HL-60/S4 treated with retinoic acid at 250 ng/mL for 4 days and 3 days (cell line): ENCODE data around the gene COPG2.
"Not testable (repeated sequence)": the region's sequence is repeated elsewhere in the genome, so short reads cannot be mapped to it uniquely, and the experiment has no call there.

Source experiments
- in situ Hi-C: fragments of 300-500 bp; cut with MboI; formaldehyde crosslinking; loops from 2 replicates; pipeline ENCODE4 v1.7.0; 2022; ENCODE audit warnings: low sequenced_read_pairs

COPG2 gene, protein sequence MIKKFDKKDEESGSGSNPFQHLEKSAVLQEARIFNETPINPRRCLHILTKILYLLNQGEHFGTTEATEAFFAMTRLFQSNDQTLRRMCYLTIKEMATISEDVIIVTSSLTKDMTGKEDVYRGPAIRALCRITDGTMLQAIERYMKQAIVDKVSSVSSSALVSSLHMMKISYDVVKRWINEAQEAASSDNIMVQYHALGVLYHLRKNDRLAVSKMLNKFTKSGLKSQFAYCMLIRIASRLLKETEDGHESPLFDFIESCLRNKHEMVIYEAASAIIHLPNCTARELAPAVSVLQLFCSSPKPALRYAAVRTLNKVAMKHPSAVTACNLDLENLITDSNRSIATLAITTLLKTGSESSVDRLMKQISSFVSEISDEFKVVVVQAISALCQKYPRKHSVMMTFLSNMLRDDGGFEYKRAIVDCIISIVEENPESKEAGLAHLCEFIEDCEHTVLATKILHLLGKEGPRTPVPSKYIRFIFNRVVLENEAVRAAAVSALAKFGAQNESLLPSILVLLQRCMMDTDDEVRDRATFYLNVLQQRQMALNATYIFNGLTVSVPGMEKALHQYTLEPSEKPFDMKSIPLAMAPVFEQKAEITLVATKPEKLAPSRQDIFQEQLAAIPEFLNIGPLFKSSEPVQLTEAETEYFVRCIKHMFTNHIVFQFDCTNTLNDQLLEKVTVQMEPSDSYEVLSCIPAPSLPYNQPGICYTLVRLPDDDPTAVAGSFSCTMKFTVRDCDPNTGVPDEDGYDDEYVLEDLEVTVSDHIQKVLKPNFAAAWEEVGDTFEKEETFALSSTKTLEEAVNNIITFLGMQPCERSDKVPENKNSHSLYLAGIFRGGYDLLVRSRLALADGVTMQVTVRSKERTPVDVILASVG

DNA sequence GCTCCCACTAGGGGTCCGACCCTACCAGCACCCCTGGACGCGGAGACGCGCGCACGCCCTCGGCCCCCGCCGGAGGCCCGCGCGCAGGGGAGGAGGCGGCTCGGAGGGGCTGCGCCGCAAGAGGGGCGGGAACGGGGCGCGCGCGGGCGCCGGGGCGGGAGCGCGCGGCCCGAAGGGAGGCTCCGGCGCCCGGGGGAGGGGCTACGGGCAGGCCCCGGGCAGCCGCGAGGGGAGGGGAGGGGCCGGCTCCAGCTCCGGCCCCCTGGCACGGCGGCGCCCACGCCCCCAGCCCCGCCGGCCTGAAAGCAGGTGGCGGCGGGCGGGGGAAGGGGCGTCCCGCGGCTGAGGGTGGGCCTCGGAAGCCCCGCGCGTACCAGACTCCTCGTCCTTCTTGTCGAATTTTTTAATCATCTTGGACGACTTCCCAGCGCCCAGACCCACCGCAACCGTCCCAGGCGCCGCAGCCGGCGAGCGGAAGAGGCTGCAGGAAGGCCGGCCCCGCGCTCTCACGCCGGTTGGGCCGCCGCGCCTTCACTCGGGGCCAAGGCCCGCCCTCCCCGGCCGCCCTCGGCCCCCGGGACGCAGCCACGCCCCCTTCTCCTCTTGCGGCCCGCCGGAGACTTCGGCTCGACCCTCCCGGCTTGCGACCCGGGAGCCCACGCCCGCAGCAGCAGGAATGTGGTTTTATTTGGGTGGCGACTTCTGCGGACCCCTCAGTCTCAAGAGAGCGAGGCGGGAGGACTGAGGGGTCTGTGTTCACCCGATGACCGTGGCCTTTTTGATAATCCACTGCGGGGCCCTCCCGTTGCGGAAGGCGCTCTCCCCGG is at the start of gene COPG2:
TSS of gene COPG2 (minus strand) at position 491 of the 827 bp plus-strand sequence. CDS start at position 411, 80 bp downstream.
- in situ Hi-C loops, result no loop called here

DNA sequence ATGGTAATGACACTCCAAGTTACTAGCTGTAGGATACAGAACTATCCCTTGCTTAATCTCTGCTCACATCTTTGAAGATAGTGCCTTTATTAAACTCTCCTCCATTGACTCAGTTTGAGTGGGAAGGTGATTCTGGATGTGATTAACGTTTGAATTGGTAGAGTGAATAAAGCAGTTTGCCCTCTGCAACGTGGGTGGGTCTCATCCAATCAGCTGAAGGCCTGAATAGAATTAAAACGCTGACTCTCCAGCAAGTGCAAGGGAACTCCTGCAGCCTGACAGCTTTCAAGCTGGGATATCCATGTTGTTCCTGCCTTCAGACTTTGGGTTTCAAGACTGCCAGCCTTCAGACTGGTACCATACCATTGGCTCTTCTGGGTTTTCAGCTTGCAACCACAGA is 43.9 kb upstream of the COPG2 start:
- in situ Hi-C loops, result no loop called here

DNA sequence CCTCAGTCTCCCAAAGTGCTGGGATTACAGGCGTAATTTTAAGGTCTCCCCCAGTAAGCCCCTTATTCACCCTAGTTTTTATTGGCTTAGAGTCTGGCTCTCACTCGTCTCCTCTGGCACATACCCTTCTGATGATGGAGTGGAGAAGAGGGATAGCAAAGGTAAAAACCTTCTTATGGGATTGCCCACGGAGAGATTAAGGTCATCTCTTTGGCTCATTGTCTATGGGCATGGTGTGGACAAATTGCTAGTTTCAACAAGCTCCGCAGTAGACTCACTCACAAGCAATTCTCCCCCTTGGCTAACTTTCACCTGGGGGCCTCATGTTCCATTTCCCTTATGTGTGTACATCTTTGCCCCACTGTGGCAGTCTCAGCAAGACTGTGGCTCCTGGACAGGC is 40.2 kb upstream of the COPG2 start:
- in situ Hi-C loops, result no loop called here

DNA sequence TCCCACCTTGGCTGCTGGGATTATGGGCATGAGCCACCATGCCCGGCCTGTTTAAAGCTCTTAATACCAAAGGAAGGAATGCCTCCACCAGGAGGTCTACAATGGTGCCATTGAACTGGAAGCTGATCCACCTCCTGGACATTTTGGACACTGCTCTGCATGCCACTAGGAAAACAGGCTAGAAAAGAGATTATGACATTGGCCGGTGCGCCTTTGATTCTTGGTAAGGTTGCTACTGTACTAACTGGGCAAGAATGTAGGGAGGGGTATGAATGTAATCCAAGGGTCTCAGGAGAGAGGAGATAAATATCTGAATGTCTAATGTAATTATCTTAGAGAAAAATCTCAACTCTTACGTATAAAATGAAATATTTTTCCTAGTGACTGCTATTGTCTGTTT is 39.5 kb upstream of the COPG2 start:
- in situ Hi-C loops, result no loop called here

DNA sequence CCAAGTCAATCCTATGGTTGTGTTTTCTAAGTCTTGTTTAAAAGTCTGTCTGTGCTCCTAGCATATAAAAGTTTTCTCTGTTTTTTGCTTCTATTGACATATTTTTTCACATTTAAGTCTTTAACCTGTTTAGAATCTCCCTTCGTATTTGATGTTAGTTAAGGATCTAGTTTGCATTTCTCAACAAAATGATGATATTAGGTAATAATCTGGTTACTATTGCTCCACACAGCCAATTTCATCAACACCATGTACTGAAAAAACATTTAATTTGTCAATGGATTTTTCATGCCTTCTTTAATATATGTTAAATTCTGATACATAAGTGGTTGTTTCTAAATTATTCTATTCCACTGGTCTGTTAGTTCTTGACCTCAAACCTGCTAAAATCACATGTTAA is 35.3 kb upstream of the COPG2 start:
- in situ Hi-C loops, result no loop called here

DNA sequence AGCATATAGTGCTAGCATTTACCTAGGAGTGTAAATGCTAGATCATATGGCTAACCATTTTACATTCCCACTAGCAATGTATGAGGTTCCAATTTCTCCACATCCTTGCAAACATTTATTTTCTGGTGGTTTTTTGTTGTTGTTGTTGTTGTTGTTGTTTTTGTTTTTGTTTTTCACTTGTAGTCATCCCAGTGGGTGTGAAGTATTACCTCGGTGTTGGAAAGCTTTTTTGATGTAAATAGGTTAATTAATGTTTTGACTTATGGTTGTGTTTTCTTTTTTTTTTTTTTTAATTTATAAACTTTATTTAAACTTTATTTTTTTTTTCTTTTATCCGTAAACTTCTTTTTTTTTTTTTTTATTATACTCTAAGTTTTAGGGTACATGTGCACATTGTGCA is 33.1 kb upstream of the COPG2 start:
- in situ Hi-C loops, result no loop called here

DNA sequence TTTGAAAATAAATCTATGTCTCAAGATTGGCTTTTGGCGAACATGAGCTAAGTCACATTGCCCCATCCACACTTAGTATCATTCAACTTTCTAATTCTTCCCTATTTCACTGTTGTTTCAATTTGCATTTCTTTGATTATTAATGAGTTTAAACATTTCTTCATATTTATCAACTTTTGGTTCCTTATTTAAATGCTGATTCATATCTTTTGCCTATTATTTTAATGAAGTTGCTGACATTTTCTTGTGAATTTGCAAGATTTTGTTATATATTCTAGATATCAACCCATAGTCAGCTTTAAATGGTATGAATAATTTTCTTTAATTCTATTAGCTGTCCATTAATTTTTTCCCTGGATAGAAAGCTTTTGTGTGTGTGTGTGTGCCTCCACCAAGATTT is 32.2 kb upstream of the COPG2 start:
- in situ Hi-C loops, result no loop called here

DNA sequence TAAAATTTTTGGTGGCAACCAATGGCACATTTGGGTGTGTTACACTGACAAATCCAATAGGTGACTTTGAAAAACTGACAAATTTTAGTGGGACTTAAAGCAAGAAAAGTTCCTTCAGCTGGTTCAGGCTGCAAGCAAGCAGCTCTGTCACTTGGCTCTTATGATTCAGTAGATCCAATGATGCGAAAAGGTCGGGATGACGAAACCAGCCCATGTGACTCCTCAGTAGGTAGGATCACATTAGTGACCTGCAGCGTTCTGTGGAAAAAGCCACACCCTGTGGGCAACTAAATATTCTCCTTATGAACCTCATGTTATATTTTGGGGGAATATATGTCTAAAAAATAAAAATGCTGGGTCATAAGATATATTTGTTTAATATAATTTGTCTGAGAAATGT is 31.1 kb upstream of the COPG2 start:
- in situ Hi-C loops, result no loop called here

DNA sequence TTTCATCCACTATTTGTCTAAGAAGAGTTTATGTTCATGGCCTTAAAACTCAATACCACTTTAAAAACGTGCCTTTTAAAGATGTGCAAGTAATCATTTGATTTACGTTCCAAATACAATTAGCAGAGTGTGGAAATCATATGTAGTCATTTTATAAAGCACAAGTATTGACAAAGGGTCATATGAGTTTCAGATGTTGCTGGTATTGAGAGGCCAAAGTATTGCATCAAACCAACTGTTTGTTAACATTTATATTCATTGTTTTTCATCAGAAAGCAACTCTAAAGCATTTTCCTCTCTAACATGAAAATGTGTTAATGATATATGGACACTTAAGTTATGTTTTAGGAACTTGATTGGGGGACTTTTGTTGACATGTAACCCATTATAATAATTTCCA is 29.3 kb upstream of the COPG2 start:
- in situ Hi-C loops, result no loop called here

DNA sequence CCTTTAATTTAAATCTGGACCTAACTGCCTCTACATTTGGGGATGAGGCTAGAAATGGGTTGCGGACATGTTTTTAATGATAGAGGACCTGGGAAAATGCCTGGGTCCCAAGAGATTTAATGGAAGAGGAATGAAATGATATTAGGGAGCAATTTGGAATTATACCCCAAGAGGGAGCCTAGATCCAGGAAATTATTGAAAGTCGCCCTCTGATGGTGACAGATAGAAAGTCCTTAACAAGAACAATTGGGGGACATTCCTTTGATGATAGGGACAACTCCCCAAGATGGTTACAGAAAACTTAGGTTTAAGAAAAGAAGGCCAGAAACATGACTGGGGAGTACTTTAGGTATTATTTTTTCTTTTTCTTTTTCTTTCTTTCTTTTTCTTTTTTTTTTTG is 27.3 kb upstream of the COPG2 start:
- in situ Hi-C loops, result no loop called here

DNA sequence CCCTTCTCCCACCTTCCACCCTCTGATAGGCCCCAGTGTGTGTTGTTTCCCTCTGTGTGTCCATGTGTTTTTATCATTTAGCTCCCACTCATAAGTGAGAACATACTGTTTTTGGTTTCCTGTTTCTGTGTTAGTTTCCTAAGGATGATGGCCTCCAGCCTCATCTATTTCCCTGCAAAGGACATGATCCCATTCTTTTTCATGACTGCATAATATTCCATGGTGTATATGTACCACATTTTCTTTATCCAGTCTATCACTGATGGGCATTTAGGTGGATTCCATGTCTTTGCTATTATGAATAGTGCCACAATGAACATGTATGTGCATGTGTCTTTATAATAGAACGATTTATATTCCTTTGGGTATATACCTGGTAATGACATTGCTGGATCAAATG is 23.8 kb upstream of the COPG2 start:
- in situ Hi-C loops, result not testable (repeated sequence)

DNA sequence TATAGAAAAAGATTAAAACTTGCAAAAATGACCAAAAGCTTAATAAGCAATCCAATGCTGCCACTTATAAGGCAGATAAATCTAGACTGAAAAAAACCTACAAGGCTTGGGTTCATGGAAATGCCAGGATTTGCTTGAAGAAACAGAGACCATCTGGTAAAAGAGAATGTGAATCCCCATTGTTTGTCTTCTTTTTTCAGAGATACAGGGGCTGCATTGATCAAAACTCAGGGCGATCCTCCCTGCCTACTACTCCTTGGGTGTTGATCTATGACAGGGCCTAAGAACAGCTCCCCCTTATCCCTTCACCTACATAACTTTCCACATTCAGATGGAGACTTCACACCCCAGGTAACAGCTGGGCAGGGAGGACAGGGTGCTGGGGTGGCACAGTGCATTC is 21.1 kb upstream of the COPG2 start:
- in situ Hi-C loops, result no loop called here

DNA sequence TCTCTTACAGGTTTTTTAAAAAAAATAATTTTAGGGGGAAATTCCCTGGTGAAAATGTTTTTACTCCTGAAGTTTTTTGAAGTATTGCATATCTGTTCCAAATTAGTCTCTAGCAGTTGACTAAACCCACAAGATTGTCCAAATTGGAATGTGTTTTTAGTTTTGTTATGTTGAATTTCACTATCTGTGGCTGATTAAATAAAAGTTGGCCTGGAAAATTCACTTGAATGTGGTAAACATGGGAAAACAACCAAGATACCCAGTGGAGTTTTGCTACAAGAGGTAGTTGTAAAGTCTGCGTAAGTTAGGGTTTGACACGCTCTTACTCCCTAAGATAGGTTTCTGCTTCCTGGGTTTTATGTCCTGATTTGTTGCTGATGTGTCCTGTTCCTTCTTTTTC is 14.5 kb upstream of the COPG2 start:
- in situ Hi-C loops, result no loop called here

DNA sequence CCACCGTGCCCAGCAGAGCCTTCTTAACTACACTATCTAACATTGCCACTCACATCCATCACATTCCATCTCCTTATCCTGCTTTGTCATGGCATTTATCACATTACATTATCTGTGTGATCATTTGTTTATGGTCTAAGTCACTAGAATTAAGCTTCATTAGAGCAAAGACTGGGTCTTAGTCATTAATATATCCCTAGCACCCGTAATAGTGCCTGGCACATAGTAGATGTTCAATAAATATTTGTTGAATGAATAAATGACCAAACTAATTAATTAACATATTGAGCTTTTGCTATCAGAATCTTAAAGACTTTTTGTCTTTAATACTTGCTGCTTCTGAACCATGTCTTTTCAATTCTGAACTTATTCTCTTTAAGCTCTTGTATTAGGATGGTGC is 5.9 kb upstream of the COPG2 start:
- in situ Hi-C loops, result no loop called here

DNA sequence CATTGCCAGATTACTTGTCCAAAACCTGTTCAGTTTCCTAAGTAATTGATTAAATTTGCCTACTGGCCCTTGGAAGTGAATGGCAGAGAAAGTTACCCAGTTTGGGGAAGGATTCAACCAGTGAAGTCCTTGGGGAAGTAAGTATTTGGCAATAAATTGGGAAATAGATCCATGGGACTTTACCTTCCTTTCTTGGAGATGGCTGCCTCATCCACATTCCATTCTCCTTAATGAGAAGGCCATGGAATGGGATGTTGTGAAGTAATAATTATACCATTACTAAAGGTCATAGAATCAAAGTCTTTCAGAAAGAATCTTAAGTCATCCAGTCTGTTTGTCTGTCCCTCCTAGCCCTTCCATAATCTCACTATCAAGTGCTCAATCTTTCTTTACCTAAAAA is 4.5 kb upstream of the COPG2 start:
- in situ Hi-C loops, result no loop called here

DNA sequence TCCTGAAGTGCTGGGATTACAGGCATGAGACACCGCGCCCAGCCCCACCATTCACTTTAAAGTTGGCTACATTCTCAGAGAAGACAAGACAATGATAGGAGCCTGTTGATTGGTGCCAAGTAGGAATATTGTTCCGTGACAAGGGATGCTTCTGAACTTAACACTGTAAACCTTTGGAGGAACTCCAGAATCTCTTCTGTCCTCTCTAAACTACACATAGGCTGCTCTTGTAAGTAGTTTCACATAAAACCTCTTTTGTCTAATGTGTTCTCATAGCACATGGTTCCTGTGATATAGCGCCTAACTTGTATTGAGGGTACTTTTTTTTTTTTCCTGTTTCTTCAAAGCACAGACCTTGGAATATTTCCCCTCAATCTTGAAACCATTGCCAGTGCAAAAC is 3.6 kb upstream of the COPG2 start:
- in situ Hi-C loops, result no loop called here

DNA sequence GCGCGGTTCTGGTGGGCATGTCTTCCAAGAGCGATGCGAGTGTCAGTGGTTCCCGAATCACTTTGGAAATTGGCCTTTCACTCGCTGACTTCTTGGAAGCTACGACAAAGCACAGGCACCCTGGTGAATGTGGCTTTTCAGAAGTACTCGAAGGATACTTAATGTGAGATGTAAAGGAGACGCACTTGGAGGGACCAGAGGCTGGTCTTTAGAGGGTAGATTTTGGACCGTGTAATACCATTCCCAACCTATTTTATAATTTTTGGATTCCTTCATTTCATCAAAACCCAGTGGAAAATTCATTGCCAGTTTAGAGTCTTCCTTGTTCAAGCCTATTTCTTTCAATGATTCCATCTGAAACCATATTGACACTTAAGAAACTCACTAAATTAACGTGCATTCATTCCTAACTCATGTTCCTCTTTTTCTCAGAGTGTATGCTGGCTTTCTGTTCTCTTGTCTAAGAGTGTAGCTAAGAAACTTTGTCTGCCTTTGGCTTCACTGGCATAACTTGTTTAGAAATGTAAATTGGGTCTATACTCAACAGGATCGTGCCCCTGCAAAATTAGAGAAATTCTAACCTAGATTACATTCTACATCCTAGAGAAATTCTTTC is 645 bp upstream of the COPG2 start:
- in situ Hi-C loops, result no loop called here

DNA sequence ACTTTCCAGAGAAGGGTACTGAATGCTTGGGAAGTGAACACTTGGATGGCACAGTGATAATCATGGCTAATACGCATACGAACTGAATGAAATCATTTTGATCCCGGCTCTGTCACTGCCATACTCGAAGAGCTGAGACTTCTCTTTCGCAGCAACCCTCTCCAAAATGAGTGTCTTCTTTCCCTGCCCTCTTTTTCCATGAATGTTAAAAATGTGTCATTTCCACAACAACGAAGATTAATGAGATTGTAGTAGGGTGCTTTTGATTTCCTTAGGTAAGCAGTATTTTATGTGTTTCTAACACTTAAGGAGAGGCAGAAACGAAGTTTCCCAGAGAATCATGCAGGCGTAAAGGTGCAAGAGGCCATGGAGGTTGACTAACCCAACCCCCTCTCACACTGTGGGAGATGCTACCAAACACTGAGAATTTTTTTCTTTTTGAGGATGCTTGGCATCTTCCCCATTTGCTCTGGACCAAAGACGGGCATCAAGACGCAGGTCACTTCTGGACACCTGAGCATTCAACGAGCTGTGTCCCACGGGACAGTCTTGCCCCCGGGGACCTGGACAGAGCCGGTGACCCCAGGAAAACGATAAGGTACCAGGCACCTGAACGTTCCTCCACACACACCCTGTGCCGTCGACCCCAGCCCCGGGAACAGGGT is 823 bp downstream of the COPG2 start:
- in situ Hi-C loops, result no loop called here

DNA sequence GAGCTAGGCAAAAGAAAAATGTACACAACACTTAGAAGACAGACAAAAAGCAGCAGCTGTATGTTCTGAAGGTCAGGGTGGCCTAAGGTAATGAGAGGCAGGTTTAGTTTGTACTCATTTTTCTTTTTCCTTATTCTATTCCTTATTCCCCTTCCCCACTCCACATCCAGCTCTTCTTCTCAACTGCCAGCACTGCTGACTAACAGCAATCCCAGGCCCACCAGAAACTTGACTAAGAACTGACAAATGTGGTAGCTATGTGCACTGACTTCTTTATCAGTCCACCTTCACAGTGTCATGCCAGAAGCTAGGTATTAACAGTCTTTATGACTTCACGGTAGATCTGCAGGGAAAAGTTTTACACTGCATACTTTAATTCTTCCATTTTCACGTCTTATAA is 6.1 kb downstream of the COPG2 start:
- in situ Hi-C loops, result no loop called here

DNA sequence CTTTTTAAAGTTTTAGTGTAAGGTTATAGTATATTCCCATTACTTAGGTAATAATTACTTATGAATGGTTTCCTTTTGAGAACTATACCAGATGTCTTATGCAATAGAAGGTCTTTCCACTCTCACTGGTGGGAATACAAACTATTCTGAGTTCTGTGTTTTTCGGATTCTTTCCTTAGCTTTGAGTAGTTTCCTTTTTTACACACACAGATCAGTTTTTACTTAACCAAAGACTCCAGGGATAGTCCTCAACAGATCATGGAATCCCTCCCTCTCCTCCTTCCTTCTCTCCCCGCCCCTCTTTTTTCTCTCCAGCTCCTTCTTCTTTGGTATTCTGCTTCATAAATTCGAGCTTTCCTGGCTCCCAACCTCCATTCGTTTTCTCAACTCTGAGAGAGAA is 13.3 kb downstream of the COPG2 start:
- in situ Hi-C loops, result no loop called here
